ENCODE measurements around the gene RBAK.

GRCh38 chr7:5012985-5013384, 32.7 kb upstream of the RBAK start:
- TF ChIP-seq POLR2AphosphoS5 (IDR thresholded peaks at IDR 0.05; ENCODE audit: low read depth, low read length) (no peak), POU2F2 (IDR thresholded peaks at IDR 0.05; ENCODE audit: low read depth, low read length) (no peak)

Data from GM12891 (cell line).